ENCODE results near the gene INSRR.

The INSRR gene

DNA sequence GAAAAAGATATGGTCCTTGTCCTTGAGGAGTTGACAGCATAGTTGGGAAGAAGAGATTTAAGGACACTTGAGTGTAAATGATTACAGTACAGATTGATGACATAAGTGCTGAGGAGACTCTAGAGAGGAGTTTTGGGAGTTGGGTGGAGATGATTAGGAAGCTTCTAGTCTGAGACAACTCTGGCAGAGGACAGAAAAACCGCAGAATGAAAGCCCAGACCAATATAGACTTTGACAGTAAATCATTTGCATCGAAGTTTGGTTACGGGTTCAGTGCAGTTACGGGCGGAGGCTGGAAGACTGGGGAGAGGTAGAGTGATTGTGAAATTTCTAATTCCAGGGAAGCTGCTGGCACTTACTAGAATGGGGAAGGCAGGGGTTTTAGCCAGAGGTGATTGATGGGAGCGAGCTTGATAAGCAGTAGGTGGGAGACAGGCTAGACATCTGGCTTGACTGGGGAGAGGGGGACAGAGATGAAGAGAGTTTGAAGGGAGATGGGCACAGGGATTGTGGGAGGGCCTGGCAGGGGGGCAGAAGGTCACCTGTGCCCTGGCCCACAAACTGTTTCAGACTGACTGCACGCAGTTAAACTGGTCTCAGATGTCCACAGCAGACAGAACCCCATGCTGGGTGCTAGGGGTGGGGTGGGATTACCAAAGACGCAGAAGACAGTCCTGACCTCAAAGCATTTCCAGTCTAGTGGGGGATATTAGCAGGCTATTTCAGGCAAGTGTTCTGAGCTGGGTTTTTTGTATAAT lies 62.4 kb downstream of the INSRR start:
- H3K9me3 ChIP-seq (ENCODE audit: control insufficient read depth, insufficient read depth, low read length) = no peaks in the 10 kb centered on the region
- peaks cover 35% of the 10 kb centered on the region for H3K36me3 ChIP-seq (ENCODE audit: insufficient read depth, low read length)
- H3K9ac ChIP-seq (ENCODE audit: low read depth, low read length) = no peak overlapping the region
- H3K4me1 ChIP-seq (ENCODE audit: insufficient read depth, low read length) = no peaks in the 10 kb centered on the region

DNA sequence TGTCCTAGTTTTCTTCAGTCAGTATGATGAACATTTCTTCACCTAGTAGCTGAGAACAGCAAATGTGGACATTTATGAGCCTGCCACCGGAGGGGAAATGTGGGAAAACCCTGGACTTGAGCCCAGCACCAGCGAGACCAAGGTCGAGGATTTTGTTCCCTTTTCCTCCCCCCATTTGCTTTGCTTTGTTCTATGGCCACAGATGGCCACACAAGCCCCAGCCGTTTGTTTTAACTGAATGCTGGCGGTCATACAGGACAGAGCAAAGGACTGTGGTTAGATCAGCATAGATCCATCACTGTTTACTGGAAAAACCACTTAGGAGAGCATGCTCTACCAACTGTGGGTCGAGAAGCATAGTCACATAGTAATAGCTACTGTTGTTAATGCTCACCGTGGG lies 63.1 kb downstream of the INSRR start:
- H3K9me3 ChIP-seq (ENCODE audit: control insufficient read depth, insufficient read depth, low read length) = no peaks in the 10 kb centered on the region
- peaks cover 40% of the 10 kb centered on the region for H3K36me3 ChIP-seq (ENCODE audit: insufficient read depth, low read length)
- H3K9ac ChIP-seq (ENCODE audit: low read depth, low read length) = no peak overlapping the region
- H3K4me1 ChIP-seq (ENCODE audit: insufficient read depth, low read length) = no peaks in the 10 kb centered on the region

DNA sequence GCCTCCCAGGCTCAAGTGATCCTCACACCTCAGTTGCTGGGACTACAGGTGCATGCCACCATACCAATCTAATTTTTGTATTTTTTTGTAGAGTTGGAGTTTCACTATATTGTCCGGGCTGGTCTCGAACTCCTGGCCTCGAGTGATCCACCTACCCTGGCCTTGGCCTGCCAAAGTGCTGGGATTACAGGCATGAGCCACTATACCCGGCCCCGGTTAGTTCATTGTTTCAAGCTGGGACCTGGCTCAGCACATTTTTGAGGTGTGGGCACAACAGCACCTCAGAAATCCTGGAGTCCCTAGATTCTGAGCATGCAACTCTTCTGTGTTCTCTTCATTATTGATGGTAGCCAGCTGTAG lies 63.6 kb downstream of the INSRR start:
- Histone ChIP-seq H3K4me1 (ENCODE audit: insufficient read depth, low read length) (no peaks in the 10 kb centered on the region), H3K36me3 (ENCODE audit: insufficient read depth, low read length) (peaks cover 40% of the 10 kb centered on the region), H3K9ac (ENCODE audit: low read depth, low read length) (no peak overlapping the region), H3K9me3 (ENCODE audit: control insufficient read depth, insufficient read depth, low read length) (no peaks in the 10 kb centered on the region)

DNA sequence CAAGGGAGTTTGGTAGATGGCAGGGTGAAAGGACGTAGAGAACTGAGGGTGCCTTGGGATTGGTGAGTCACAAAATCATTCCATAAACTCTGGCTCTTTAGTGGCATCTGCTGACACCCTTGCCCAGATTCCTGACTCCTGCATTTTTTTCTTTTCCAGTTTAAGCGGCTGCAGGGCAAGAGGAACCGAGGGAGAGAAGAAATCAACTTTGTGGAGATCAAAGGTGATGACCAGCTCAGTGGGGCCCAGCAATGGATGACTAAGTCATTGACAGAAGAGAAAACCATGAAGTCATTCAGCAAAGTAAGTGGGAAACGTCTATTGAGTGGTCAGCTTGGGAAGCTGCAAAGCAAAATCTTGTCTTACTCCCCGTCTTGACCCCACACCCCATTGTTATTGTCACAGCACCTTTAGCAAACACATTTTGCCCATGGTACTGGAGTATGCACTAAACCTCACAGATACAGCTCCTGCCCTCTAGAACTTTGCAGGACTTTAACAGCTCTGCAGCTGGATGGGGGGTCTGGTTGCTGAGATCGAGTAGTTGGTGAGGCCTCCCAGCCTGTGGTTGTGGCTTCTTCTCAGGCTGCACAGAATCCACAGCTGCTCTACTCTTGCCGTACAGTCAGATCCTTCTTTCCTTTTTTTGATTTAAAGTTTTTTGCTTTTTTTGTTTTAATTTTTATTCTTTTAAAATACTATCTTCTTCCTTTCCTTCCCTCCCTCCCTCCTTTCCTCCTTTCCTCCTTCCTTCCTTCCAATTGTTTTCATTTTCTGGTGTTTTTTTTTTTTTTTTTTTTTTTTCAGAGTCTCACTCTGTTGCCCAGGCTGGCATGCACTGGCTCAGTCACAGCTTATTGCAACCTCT lies 64.2 kb downstream of the INSRR start:
- no peaks in the 10 kb centered on the region for H3K4me1 ChIP-seq (ENCODE audit: insufficient read depth, low read length)
- no peaks in the 10 kb centered on the region for H3K9me3 ChIP-seq (ENCODE audit: control insufficient read depth, insufficient read depth, low read length)
- H3K36me3 ChIP-seq (ENCODE audit: insufficient read depth, low read length) = peaks cover 40% of the 10 kb centered on the region
- no peak overlapping the region for H3K9ac ChIP-seq (ENCODE audit: low read depth, low read length)
